Measurements from ENCODE around the gene MTCL3.

The MTCL3 gene

GRCh38 chr6:127518710-127519468 lies at the start of gene MTCL3:
TSS of gene MTCL3 (minus strand) at chr6:127519335.
- DNase-seq (ENCODE audit: low spot score) = no peak

More at GRCh38 chr6:127518710-127519468, at the start of gene MTCL3:
- Histone ChIP-seq H3K9ac (ENCODE audit: low read depth in 1 of 2, low read length in 2 of 2) (no peak within 1 kb of the TSS), H3K36me3 (ENCODE audit: control insufficient read depth in 4 of 4, insufficient read depth in 3 of 4, low read depth in 1 of 4, low read length in 3 of 4) (no peaks in the 10 kb centered on the region), H3K9me3 (ENCODE audit: control insufficient read depth in 4 of 4, low read length in 3 of 4) (no peaks in the 10 kb centered on the region), H3K27ac (ENCODE audit: low read depth in 1 of 2, low read length in 2 of 2) (no peak within 1 kb of the TSS), H3K4me3 (ENCODE audit: low read depth in 1 of 3, low read length in 3 of 3) (no peak within 1 kb of the TSS), H3K27me3 (ENCODE audit: control insufficient read depth in 4 of 4, insufficient read depth in 4 of 4, low read length in 3 of 4) (peaks cover 0 to 30% (median 9%) of the 10 kb centered on the region in 4 donors), H3K4me1 (ENCODE audit: control insufficient read depth in 4 of 4, insufficient read depth in 4 of 4, low read length in 3 of 4) (peaks cover 11 to 28% (median 16%) of the 10 kb centered on the region in 4 donors)
- WGBS = 4% methylated on average over 42 of the region's 42 CpGs
- no peak for TF ChIP-seq FOXA2 (IDR thresholded peaks at IDR 0.05)
- TF ChIP-seq, protein P1, sequence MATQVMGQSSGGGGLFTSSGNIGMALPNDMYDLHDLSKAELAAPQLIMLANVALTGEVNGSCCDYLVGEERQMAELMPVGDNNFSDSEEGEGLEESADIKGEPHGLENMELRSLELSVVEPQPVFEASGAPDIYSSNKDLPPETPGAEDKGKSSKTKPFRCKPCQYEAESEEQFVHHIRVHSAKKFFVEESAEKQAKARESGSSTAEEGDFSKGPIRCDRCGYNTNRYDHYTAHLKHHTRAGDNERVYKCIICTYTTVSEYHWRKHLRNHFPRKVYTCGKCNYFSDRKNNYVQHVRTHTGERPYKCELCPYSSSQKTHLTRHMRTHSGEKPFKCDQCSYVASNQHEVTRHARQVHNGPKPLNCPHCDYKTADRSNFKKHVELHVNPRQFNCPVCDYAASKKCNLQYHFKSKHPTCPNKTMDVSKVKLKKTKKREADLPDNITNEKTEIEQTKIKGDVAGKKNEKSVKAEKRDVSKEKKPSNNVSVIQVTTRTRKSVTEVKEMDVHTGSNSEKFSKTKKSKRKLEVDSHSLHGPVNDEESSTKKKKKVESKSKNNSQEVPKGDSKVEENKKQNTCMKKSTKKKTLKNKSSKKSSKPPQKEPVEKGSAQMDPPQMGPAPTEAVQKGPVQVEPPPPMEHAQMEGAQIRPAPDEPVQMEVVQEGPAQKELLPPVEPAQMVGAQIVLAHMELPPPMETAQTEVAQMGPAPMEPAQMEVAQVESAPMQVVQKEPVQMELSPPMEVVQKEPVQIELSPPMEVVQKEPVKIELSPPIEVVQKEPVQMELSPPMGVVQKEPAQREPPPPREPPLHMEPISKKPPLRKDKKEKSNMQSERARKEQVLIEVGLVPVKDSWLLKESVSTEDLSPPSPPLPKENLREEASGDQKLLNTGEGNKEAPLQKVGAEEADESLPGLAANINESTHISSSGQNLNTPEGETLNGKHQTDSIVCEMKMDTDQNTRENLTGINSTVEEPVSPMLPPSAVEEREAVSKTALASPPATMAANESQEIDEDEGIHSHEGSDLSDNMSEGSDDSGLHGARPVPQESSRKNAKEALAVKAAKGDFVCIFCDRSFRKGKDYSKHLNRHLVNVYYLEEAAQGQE (IDR thresholded peaks at IDR 0.05) = no peak
- no peak for TF ChIP-seq GABPA (IDR thresholded peaks at IDR 0.05 in 1 of 2, conservative IDR thresholded peaks at IDR 0.05 in 1 of 2)
- no peak for TF ChIP-seq TAF1 (conservative IDR thresholded peaks at IDR 0.05)
- TF ChIP-seq SP1 (IDR thresholded peaks at IDR 0.05) = no peak
- no peak for TF ChIP-seq RXRA (IDR thresholded peaks at IDR 0.05)
- no peak for TF ChIP-seq JUND (IDR thresholded peaks at IDR 0.05)
- no peak for TF ChIP-seq ATF3 (IDR thresholded peaks at IDR 0.05)
- no peak for TF ChIP-seq EGR1 (IDR thresholded peaks at IDR 0.05; ENCODE audit: low read depth in 2 of 2)
- TF ChIP-seq FOXA1 (IDR thresholded peaks at IDR 0.05) = no peak
- TF ChIP-seq ZBTB33 (IDR thresholded peaks at IDR 0.05) = no peak
- no peak for TF ChIP-seq NR2F2 (IDR thresholded peaks at IDR 0.05)
- TF ChIP-seq, protein P2, sequence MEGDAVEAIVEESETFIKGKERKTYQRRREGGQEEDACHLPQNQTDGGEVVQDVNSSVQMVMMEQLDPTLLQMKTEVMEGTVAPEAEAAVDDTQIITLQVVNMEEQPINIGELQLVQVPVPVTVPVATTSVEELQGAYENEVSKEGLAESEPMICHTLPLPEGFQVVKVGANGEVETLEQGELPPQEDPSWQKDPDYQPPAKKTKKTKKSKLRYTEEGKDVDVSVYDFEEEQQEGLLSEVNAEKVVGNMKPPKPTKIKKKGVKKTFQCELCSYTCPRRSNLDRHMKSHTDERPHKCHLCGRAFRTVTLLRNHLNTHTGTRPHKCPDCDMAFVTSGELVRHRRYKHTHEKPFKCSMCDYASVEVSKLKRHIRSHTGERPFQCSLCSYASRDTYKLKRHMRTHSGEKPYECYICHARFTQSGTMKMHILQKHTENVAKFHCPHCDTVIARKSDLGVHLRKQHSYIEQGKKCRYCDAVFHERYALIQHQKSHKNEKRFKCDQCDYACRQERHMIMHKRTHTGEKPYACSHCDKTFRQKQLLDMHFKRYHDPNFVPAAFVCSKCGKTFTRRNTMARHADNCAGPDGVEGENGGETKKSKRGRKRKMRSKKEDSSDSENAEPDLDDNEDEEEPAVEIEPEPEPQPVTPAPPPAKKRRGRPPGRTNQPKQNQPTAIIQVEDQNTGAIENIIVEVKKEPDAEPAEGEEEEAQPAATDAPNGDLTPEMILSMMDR (IDR thresholded peaks at IDR 0.05; ENCODE audit: low read depth, low read length, missing input control) = no peak
- TF ChIP-seq, protein P3, sequence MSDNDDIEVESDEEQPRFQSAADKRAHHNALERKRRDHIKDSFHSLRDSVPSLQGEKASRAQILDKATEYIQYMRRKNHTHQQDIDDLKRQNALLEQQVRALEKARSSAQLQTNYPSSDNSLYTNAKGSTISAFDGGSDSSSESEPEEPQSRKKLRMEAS (IDR thresholded peaks at IDR 0.05) = no peak
- TF ChIP-seq HNF4A (conservative IDR thresholded peaks at IDR 0.05) = no peak
- TF ChIP-seq HNF4G (IDR thresholded peaks at IDR 0.05) = no peak
